Central memory CD4-positive, alpha-beta T cell (primary cell): ENCODE data around the gene RAI1.

Source experiments
- DNase-seq: peaks from one replicate; pipeline ENCODE4 v3.0.0; 2022

The RAI1 gene

DNA sequence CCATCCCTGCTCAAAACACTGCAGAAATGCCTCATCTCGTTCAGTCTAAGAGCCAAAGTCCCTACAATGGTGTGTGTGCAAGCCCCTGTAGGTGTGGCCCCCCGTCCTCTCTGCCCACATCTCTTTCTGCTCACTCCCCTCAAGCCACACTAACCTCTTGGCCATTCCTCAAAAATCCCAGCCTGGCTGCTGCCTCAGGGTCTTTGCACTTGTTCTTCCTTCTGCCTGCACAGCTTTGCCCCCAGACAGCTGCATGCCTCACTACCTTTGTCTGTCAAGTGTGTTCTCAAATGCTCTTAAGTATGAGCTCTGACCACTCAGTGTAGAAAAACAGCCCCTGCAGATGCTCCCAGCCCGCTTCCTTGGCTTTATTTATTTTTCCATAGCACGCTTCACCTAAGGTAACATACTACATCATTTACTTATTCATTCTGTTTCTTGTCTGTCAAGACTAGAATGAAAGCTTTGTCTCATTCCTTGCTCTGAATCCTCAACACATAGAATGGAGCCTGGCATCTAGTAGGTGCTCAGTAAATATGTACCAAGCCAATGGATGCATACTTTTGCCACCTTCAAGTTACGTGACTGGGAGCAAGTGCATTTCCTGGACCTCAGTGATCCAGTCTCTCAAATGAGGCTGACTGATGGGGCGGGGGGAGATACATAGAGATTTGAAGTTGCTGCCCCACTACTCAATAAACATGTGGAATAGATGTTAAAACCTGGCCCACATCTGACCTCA is 38.1 kb downstream of the RAI1 start:
- DNase-seq: no peak

DNA sequence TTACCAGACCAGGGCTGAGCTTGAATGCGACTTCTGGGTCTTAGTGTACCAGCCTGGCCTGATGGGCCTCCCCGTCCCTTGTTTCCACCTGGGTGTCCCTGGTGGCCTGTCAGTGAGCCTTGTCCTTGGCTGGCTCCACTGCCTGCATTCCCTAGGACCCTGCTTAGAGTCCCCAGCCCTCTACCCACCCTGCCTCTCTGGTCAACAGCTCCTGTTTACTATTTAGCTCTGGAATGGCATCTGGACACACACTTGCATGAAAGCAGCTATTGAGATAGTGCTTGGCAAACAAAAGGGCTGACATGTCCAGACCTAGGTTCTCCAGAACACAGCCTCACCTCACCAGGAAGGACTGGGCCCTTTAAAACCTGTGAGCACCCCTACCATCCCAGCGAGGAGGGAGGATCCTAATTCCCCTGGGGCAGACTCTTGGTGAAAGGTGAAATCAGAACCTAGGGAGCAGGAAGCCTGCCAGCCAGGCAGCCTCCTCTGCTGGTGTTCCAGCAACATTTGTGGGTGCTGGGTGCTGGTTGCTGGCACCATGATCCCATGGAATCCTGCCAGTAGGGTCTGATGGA is 38.8 kb downstream of the RAI1 start:
- DNase-seq: no peak

DNA sequence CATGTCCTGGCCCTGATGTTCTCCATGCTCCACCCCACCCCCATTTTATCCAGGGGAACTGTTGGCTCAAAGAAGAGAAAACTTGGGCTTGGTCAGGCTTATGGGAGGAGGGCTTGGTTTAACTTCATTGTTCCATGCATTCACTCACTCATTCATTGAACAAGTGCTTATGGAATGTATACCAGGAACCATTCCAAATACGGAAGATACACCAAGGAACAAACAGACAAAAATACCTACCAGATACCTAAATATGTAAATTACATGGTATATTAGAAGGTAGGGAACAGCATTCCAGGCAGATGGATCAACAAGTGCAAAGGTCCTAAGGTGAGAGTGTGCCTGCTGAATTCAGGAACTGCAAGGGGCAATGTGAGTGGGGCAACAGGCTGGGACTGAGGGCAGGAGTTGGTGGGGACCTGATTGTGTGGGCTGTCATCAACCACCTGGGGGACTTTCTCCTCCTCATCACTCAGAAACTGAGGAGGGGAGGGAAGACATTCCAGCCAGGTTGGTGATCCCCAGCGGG is 39.9 kb downstream of the RAI1 start:
- no peak for DNase-seq

DNA sequence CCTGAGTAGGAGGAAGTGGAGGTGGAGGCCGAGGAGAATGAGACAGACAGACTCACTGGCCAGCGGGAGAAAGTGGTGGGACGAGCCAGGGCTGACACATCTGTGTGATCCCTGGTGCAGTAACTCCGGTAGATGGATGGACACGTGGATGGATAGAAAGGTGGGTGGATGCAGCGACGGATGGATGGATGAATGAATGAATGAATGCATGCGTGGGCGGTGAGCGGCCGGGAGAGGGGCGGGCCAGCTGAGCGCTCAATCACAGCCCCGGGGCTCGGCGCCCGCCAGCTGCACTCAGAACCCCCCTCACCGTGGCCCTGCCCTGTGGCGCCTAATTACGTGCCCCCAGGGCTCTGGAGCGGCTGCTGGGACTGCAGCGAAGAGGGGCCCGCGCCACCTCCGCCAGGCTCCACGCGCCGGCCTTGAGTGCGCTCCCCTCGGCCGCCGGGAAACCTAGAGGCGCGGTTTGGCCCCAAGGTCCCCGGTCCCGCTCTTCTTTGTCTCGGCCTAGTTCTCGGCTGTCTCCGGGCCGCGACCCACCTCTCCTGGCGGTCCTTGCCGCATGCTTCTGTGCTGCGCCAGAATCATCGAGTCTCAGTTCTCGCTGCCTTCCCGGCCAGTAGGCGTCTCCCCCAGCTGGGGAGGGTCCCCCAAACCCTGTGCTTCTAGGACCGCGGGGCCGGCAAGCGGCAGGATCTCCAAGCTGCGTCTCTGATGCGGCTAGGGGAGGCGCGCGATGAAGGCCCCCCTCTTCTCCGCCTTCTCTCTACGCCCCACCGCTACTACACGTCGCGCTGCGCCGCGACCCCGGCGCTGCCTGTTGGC is 41.0 kb downstream of the RAI1 start:
- no peak for DNase-seq

DNA sequence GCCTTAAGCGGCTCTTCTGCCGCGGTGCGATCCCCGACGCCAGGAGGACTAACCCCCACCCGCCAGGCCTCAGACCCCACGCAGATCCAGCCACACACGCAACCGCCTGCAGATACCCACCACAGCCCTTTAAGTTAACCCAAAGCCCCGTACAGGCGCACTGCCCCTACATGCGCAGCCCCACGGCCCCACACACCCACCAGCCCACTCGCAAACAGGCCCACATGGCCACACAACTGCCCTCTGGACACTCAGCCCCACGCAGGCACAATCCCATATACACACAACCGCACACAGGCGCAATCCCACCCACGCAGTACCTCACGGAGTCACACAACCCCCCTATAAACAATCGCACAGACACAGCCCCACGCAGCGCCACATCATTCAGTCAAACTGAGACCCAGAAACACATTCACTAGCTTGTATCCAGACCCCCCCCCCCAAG is 41.7 kb downstream of the RAI1 start:
- DNase-seq: no peak

DNA sequence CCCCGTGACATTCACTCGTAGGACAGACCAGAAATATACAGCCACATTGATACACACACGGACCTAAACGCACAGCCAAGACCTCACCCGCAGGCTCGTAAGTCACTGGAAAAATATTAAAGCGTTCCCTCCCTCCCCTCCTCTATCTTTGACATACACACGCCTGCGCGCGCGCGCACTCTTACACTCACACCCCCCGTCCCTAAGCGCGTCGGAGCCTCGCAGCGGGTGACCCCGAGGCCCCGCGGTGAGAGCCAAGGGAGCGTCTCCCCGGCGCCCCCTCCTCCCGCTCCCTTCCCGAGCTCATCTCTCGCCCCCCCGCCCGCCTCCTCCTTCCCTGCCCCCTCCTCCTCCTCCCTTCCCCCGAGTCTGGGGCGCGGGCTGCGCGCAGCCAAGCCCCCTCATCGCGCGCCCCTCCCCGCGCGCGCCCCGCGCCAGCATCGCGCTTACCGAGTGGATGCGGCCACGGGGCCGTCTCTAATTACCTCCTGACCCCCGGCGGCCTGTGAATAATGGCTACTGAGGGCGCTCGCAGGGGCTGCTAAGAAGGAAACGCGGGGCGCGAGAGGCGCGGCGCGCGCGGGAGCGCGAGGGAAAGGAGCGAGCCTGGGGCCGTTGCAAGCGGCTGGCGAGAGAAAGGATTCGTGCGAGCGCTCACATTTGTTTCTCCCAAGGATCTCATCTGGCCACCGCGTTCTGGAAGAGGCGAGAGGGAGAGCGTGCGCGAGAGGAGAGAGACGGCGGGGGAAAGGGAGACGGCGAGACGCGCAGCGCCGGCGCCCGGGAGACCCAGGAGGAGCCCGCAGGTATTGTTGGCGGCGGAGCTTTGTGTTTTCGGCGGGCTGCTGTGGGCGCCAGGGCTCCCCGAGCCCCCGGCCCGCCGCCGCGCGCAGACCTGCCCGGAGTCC is 42.4 kb downstream of the RAI1 start:
- no peak for DNase-seq

DNA sequence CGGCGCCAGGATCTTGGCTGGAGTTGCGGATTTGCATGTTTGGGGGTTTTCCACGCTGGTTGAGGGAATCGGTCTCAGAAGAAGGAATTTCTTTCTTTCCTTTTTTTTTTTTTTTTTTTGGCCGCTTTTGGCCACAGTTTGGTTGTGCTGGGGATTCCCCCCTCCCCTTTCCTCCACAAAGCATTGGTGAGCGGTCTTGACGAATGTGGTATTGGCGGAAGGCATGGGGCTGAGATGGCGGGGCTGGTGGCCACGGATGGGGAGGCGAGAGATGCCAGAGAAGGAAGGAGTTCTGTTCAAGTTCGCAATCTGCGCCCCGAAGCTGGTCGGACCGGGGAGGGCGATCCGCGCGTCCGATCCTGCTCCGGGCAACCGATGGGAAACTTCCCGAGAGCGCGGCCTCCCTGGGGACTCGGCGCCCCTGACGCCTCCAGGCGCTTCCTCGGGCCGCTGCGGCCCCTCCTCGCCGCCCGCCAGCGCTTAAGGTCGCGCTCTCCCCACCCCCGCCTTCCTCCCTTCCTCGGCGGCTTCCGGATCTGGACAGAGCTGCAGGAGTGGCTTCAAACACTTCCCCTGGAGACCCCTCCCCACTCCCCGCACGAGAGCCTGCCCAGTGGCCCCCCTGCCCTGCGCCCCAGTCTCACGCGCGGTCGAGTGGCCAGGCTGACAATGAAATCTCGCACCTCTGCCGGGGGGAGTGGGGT is 43.2 kb downstream of the RAI1 start:
- DNase-seq: no peak

DNA sequence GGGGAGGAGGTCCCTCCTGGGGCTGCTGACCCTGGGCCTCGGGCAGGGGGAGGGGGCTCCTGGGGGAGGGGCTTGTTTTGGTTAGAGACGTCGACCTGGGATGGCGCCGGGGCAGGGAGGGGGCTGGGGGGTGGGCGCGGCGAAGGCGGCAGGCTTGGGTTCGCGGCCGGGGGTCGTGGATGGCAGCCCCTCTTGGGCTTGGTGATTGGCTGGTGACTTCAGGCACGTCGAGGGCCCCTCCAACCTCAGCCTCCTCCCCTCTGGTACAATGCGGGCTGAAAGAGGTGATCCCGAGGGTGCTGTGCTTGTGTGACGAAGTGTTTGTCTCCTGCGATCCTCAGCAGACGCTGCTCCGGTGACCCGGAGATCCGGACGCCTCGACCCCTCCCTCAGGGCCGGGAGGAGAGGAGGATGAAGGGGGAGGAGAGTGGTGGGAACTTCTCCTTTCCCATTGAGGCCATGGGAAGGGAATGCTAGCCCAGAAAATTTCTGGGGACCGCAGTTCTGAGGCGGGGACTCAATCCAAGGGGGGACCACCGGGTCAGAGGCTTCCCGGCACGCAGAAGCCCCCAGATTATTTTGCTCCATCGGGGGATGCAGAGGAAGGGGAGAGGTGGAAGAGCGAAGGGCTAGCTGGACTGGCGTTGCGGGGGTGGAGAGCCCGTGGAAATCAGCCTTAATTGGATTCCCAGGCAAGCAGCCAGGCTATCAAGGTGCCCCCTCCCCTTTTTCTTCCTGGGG is 43.9 kb downstream of the RAI1 start:
- DNase-seq: no peak

DNA sequence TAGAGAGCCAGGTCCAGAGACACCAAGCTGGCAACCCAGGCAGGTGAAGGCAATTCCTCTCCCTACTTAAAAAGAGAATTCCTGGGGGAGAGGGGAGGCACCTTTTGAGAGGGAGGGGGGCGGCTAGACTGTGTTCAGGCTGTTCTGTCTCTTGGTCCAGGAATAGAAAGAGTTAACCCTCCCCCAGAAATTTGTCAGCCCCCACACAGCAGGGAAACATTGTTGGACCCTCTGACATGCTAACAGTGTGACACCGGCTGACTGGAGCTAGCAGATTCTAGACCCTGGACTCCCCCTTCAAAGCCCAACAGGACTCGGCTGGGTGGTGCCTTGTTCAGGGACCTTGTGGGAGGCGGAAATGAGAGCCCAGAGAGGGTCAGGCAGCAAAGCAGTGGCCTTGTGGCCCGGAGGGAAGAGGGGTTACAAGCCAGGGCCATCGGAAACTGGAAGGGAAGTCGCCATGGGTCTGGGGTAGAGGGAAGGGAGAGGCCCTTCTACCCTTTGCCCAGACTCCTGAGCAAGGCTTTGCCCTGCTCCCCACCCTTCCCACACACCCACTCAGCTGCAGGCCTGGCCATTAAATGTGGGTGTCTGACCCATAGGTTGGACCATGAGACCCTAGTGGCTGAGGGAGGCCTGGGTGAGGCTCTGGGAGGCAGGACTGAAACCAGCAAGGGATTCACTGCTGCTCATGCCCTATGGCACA is 44.6 kb downstream of the RAI1 start:
- DNase-seq: no peak

DNA sequence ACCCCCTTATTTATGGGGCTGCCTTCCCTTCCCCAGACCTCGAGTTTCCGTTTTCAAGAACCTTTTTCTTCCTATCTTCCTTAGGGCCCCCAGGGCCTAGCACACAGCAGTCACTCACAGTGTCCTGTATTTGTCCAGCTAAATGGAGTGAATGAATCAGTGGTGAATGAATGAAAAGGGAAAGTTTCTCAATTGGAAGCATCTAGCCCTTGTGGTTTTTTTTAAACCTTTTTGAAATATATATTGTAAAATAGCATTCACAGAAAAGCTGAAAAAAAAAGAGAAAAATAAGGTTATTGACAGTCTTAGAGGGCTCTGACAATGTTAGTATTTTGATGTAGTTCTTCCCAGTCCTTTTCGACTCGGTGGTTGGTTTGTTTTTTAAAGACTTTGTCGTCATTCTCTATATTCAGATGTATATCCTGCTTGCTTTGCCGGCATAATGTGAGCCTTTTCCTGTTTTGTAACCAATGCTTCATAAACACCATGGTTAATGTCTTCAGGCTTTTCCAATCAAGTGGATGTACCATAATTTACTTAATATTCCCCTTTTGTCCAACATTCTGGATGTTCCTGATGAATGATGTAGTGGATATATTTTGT is 45.3 kb downstream of the RAI1 start:
- no peak for DNase-seq

DNA sequence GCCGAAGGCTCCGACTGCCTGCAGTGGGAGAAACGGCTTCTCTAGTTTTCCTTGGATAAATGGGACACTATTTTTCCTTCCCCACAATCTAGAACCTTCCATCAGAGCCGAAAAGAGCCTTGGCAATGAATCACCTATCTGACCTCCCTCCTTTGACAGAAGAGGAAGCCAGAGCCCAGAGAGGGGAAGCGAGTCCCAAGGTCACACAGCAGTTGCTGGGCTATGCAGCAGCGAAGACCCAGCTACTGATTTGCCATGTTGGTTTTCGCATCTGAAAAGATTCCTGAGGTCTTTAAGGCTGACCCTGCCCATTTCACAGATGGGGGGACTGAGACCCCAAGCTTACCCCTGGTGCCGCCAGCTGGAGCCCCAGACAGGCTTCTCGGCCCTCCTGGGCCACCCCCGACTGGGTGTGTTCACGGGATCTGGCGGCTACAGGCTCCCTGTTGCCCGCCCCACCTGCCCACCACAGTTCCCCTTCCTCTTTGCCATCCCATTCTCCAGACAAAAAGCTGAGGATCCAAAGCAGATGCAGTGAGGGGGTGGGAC is 45.9 kb downstream of the RAI1 start:
- DNase-seq: no peak

DNA sequence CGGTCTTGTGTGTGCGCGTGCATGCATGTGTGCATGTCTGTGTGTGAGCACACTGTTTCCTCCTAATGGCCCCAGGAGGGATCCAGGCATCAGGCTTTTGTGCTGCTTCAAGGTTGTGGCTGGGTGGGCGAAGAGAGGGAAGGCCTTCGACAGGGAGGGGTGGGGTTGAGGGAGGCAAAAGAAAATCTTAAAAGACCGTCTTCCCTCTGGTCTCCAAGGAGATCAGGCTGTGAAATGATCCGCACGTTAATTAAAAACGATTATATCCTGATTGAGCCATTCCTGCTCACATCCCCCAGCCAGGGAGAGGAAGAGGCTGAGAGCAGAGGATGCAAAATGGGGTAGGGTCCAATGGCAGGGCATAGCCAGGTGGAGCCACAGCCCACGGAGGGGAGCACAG is 46.9 kb downstream of the RAI1 start:
- DNase-seq: no peak

DNA sequence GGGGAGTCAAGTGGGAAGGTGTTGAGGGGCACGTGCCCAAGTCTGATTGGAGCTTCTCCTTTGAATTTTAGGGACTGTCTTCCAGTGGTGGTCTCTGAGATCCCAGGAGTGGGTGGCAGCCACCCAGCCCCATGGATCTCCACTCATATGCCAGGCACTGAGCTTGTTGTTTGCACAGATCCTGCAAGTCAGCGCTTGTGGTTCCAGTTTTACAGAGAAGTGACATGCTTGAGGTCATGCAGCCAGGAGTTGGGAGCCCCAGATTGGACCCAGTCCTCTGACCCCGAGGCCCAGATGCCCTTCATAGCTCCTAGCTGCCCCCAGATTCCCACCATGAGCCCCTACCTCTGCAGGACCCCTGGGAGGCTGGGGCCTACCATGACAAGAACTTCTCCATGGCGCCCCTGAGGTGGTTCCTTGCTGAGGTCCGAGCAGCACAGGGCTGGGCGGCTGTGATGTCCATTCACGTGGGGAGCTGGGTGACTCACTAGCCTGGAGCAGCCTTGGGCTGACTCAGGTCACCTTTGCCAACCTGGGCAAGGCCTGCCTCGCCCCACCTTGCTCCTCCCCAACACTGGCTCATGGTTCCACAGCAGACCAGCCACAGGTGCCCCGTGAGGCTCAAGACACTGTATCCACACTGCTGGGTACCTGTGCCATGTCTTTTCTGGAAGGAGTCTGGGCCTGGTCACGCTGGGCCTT is 47.4 kb downstream of the RAI1 start:
- no peak for DNase-seq

DNA sequence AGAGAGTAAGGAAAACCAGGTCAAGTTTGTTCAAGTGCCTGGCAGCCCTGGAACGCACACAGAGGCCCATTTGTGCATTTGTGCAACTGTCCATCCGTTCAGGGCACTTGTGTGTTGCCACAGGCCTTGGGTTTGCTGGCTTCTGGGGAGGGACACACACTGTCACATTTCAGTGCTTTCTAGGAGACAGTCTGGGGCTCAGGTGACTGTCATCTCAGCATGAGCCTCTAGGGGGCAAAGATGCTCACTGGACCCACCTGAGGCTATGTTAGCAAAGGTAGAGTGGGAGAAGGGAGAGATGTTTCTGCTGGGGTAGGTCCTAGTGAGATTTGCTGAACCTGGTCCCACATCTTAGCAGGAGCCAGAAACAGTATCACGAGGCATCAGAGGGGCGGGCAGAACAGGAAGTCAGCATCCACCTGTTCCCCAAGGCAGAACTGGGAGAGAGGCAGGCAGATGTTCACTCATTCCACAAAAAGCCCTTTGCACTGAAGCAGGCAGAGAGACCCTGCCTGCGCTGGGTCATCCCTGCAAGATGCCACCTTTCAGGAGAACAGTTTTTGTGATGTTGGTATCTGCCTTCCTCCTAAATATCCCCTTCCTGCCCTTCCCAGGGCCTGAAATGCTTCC is 48.5 kb downstream of the RAI1 start:
- peak; percentile 49 for DNase-seq

DNA sequence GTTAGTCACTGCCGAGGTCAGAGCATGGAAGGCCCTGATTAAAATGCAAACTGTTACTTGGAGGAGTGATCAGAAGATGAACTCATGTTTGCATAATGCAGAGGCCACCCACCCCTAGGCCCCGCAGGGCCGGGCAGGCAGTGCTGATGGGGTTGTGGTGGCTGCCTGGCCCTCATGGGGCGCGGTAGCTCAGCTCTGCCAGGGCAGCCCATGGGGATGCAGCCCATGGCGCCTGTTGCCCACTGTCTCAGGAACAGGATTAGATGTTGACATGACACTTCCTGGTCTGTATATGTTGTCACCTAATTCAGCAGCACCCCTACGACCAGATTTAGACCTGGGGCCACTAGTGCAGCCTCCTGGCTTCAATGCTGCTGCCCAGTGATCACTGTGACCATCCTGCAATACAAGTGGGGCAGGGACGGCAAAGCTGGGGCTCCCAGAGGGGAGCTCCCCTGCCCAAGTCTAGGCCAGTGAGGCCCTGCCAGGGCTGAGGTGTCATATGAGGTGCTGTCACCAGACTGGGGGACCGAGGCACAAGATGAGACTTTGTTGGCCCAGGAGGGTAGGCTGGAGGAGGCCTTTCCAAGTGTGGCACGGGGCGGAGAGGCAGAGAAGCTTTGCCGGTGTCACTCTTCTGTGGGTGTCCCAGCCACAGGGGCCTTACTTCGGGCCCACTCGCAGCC is 49.1 kb downstream of the RAI1 start:
- DNase-seq: no peak

DNA sequence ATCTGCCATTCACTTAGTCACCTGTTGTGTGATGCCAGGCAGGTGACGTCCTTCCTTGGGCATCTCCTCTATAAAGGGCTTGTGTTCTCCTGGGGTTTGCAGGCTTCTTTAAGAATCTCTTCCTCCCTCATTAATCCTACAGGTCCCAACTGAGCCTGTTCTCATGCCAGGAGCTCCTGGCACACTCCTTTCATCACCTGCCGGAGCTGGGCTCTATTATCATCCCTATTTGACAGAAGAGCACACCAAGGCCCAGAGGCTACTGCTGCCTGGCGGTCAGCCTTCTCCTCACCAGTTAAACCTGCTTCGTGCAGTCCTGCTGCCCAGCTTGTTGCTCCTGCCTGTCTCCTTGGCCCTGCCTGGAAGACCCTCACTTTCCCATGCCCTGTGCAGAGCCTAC is 51.2 kb downstream of the RAI1 start:
- DNase-seq: no peak

DNA sequence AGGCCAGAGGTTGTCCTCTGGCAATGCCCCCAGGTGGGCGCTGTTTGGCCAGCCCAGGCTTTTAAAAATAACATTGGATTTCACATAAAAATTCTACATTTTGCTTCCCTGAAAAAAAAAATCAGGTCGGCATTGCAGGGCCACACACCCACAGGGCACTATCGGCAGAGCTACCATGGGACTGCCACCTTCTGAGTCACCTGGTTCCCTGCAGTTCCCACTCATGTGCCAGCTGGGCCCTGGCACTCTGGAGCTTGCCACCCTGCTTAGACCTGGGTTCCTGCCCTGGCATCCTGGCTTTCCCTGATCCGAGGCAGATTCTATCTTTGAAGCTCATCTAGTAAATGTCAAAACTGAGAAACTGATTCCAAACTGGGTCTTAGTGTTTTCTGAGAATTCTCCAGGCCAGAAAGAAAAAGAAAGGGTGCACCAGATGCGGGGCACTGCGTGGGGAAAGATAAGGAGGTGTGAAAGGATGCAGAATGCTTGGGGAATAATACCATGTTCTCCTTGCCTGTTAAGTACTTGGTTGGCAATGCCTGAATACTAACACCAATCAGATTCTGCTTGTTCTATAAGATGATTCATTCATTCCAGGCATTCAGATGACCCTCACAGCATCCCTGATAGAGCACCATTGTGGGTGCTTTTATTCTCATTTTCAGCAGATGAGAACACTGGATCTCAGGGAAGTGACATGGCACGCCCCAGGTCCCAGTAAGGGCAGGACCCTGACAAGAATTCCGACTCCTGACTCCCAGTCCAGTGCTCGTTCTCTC is 51.8 kb downstream of the RAI1 start:
- DNase-seq: no peak
